Gastrocnemius medialis (tissue), 4 donors: Measurements from ENCODE around the gene CCBE1.

Experiments
- CTCF ChIP-seq, 5 experiments: fragments of 450-650 bp in 3 of 5; fragments of 200-600 bp in 2 of 5; sonication (generic) in 2 of 5; IDR thresholded peaks in 4 of 5; conservative IDR thresholded peaks in 1 of 5; 1 replicate in 4 of 5; 2 replicates in 1 of 5; pipeline ENCODE4 v1.5.1; 2016 to 2019; ENCODE audit warnings: antibody characterized with exemption in 5 of 5, mild to moderate bottlenecking in 3 of 5, moderate library complexity in 3 of 5
- POLR2A ChIP-seq, 2 donors: fragments of 450-650 bp; IDR thresholded peaks; one replicate each; pipeline ENCODE4 v1.6.1; 2017; ENCODE audit warnings: antibody characterized with exemption in 2 of 2, mild to moderate bottlenecking in 2 of 2, moderate library complexity in 2 of 2

GRCh38 chr18:59564561-59564960, 132.7 kb downstream of the CCBE1 start:
- no peak for TF ChIP-seq CTCF (IDR thresholded peaks at IDR 0.05 in 4 of 5, conservative IDR thresholded peaks at IDR 0.05 in 1 of 5)
- TF ChIP-seq POLR2A (IDR thresholded peaks at IDR 0.05): no peak
